Measurements from ENCODE around the gene TUBGCP5. TPM values are rescaled to one million over a fixed set of nuclear protein-coding genes. Genes with fewer than 3 reads are reported as not detected.
"Not testable (repeated sequence)": the region's sequence is repeated elsewhere in the genome, so short reads cannot be mapped to it uniquely, and the experiment has no call there.

TUBGCP5 gene
- total RNA-seq, 1 donor from 2014 or later, result 22.4 TPM

- not testable (repeated sequence) for DNase-seq (ENCODE audit: low spot score)
Measured at GRCh38 chr15:23043535-23043934, 4.2 kb upstream of the TUBGCP5 start.

GRCh38 chr15:23041736-23042135 lies 2.4 kb upstream of the TUBGCP5 start:
- DNase-seq (ENCODE audit: low spot score), result not testable (repeated sequence)

- no peak for DNase-seq (ENCODE audit: low spot score)
Measured at GRCh38 chr15:23039917-23040281, 530 bp upstream of the TUBGCP5 start.

- no peak for DNase-seq (ENCODE audit: low spot score)
Measured at GRCh38 chr15:23038726-23039142, 635 bp downstream of the TUBGCP5 start.

- peak; percentile 29 for DNase-seq (ENCODE audit: low spot score)
Measured at GRCh38 chr15:23035964-23036566, 3.3 kb downstream of the TUBGCP5 start.

GRCh38 chr15:23033979-23034378 lies 5.4 kb downstream of the TUBGCP5 start:
- no peak for DNase-seq (ENCODE audit: low spot score)

- DNase-seq (ENCODE audit: low spot score), result no peak
Measured at GRCh38 chr15:23026218-23026617, 13.2 kb downstream of the TUBGCP5 start.

- DNase-seq (ENCODE audit: low spot score), result no peak
Measured at GRCh38 chr15:23022156-23022555, 17.2 kb downstream of the TUBGCP5 start.

- DNase-seq (ENCODE audit: low spot score), result no peak
Measured at GRCh38 chr15:23014394-23015000, 24.9 kb downstream of the TUBGCP5 start.

GRCh38 chr15:23013681-23014080 lies 25.7 kb downstream of the TUBGCP5 start:
- no peak for DNase-seq (ENCODE audit: low spot score)

- DNase-seq (ENCODE audit: low spot score), result peak; percentile 18
Measured at GRCh38 chr15:23012616-23013015, 26.8 kb downstream of the TUBGCP5 start.

GRCh38 chr15:23003736-23004135 lies 35.6 kb downstream of the TUBGCP5 start:
- DNase-seq (ENCODE audit: low spot score), result no peak

- DNase-seq (ENCODE audit: low spot score), result no peak
Measured at GRCh38 chr15:23002920-23003319, 36.4 kb downstream of the TUBGCP5 start.

- no peak for DNase-seq (ENCODE audit: low spot score)
Measured at GRCh38 chr15:22995795-22996194, 43.6 kb downstream of the TUBGCP5 start.

- DNase-seq (ENCODE audit: low spot score), result no peak
Measured at GRCh38 chr15:22992024-22992326, 47.4 kb downstream of the TUBGCP5 start.

- no peak for DNase-seq (ENCODE audit: low spot score)
Measured at GRCh38 chr15:22989576-22990477, 49.5 kb downstream of the TUBGCP5 start.

- DNase-seq (ENCODE audit: low spot score), result no peak
Measured at GRCh38 chr15:22988811-22989210, 50.6 kb downstream of the TUBGCP5 start.

GRCh38 chr15:22981931-22982330 lies 57.4 kb downstream of the TUBGCP5 start:
- not testable (repeated sequence) for DNase-seq (ENCODE audit: low spot score)

- no peak for DNase-seq (ENCODE audit: low spot score)
Measured at GRCh38 chr15:22981051-22981840, 58.1 kb downstream of the TUBGCP5 start.

- DNase-seq (ENCODE audit: low spot score), result peak; percentile 93
Measured at GRCh38 chr15:22980189-22981050, 58.9 kb downstream of the TUBGCP5 start, which contains the start of gene CYFIP1. TSS of gene CYFIP1 (minus strand) at chr15:22980368. CDS start at chr15:22947285, 33,083 bp downstream.
